Measurements from ENCODE around the gene EPHB2. TPM values are rescaled to one million over a fixed set of nuclear protein-coding genes. Genes with fewer than 3 reads are reported as not detected.
A peak's percentile ranks its signal among the peaks of the same experiment; 100 is the strongest.

The EPHB2 gene
- total RNA-seq, 1 donor from 2014 or later: 22.6 TPM

DNA sequence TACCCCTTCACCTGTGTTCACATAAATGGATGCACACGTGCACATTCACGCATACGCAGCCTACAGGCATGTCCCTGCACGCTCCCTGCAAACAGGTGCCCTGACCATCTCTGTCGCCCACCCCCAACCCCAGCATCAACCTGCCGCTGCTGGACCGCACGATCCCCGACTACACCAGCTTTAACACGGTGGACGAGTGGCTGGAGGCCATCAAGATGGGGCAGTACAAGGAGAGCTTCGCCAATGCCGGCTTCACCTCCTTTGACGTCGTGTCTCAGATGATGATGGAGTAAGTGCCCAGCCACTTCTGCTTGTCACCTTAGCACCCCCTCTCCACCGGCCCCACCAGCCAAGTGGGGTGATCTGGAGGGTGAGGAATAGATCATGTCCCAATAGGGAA is 201.7 kb downstream of the EPHB2 start:
- intact Hi-C loops (cut with DNase I): no loop called here
- no peak for DNase-seq (ENCODE audit: low spot score)
- no peak for ATAC-seq

- DNase-seq (ENCODE audit: low spot score) (no peak), ATAC-seq (no peak)
- intact Hi-C loops (cut with DNase I): no loop called here
Measured at GRCh38 chr1:22913421-22914141, 202.9 kb downstream of the EPHB2 start.

DNA sequence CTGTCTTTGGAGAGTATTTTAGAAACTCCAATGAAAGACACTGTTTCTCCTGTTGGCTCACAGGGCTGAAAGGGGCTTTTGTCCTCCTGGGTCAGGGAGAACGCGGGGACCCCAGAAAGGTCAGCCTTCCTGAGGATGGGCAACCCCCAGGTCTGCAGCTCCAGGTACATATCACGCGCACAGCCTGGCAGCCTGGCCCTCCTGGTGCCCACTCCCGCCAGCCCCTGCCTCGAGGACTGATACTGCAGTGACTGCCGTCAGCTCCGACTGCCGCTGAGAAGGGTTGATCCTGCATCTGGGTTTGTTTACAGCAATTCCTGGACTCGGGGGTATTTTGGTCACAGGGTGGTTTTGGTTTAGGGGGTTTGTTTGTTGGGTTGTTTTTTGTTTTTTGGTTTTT is 203.5 kb downstream of the EPHB2 start:
- no peak for ATAC-seq
- intact Hi-C loops (cut with DNase I): no loop called here
- no peak for DNase-seq (ENCODE audit: low spot score)

GRCh38 chr1:22914633-22915217 is 204.1 kb downstream of the EPHB2 start:
- intact Hi-C loops (cut with DNase I): no loop called here
- no peak for DNase-seq (ENCODE audit: low spot score)
- no peak for ATAC-seq

DNA sequence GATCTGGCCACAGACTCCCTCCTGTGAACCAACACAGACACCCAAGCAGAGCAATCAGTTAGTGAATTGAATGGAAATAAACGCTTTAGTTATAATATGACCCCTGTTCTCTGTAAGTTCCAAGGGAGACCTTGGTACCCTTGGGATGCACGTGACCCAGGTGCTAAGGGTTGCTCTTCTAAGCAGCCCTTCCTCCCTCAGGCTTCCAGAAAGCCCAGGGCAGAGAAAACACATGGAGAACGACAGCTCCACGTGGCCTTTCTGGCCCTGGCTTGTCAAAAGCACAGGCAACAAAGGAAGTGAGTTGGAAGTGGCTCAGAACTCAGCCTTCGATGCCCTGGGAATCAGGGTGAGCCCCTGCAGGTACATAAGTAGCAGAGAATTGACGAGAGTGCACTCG is 204.6 kb downstream of the EPHB2 start:
- DNase-seq (ENCODE audit: low spot score) (no peak), ATAC-seq (no peak)
- intact Hi-C loops (cut with DNase I): no loop called here

GRCh38 chr1:22915816-22916470 is 205.3 kb downstream of the EPHB2 start:
- no peak for DNase-seq (ENCODE audit: low spot score)
- intact Hi-C loops (cut with DNase I): no loop called here
- no peak for ATAC-seq

- ATAC-seq (no peak), DNase-seq (ENCODE audit: low spot score) (no peak)
- intact Hi-C loops (cut with DNase I): no loop called here
Measured at GRCh38 chr1:22916471-22916820, 205.8 kb downstream of the EPHB2 start.

DNA sequence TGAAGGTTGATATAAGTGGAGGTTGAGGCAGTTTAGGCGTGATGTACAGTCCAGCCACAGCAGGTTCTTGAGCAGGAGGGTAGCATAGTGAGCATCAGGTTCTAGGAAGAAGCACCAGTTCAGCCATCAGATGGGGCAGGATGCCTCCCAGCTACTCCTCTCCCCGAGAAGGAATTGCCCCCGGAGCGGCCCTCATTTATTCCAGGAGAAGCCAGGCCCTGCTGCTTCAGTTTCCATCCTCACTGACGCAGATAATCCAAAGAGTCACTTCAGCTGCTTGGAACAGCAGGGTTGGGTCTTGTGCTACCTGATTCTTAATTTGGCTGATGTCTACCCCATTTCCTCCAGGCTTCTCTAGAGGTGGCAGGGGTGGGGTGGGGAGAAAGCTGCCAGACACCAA is 207.3 kb downstream of the EPHB2 start:
- ATAC-seq (no peak), DNase-seq (ENCODE audit: low spot score) (no peak)
- intact Hi-C loops (cut with DNase I): no loop called here

- intact Hi-C loops (cut with DNase I): no loop called here
- no peak for ATAC-seq
- no peak for DNase-seq (ENCODE audit: low spot score)
Measured at GRCh38 chr1:22918644-22919043, 208.0 kb downstream of the EPHB2 start.

DNA sequence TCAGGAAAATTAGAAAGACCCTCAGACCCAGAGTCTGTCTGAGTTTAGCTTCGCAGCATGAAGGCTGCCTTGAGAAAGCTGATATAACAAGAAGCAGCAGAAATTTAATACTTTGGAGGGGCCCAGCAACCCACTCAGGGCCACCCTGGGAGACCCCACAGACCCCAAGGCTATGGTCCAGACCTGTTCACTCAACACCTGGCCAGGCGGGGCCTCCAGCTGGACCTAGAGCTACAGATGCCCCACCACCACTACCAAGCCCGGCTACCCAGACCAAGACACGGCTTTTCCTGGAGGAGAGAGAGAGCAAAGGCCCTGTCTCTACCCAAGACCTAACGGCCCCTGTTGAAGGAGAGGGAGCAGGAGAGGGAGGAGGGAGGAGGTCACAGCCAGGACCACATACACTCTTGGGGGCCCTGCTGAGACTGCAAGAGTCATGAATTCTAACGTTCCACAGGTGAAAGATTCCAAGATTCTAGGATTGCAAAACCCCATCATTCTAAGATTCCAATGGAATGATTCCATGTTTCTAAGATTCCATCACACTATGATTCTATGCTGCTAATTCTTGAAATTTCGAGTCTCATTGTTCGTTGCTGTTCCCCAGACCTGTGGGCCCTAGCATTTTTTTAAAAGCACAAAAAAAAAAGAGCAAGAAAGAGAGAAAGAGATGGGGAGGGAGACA is 208.8 kb downstream of the EPHB2 start:
- intact Hi-C loops (cut with DNase I): no loop called here
- no peak for ATAC-seq
- no peak for DNase-seq (ENCODE audit: low spot score)

- intact Hi-C loops (cut with DNase I): no loop called here
- DNase-seq (ENCODE audit: low spot score) (no peak), ATAC-seq (no peak)
Measured at GRCh38 chr1:22920026-22920733, 209.5 kb downstream of the EPHB2 start.

GRCh38 chr1:22920734-22921451 is 210.3 kb downstream of the EPHB2 start:
- intact Hi-C loops (cut with DNase I): no loop called here
- ATAC-seq: no peak
- DNase-seq (ENCODE audit: low spot score): no peak

- DNase-seq (ENCODE audit: low spot score) (no peak), ATAC-seq (peak; percentile 23)
- intact Hi-C loops (cut with DNase I): no loop called here
Measured at GRCh38 chr1:22921452-22922126, 210.9 kb downstream of the EPHB2 start.

GRCh38 chr1:22922640-22923039 is 212.0 kb downstream of the EPHB2 start:
- intact Hi-C loops (cut with DNase I): no loop called here
- DNase-seq (ENCODE audit: low spot score) (no peak), ATAC-seq (no peak)

DNA sequence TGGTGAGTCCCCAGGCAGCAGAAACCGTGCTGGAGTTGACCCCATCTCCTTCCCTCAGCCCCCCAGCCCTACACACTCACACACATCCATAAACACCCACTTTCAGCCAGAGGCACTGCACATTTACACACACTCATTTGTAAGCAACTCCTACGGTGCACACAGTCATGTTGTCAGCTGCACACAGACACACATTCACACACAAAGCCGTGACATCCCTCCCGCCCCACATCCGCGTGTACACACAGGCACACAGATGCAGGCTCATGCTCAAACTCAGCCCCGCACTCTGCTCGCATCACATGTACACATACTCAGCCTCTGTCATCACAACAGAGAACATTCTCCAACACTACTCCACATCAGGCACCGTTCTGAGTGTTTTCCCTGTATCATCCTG is 214.5 kb downstream of the EPHB2 start:
- DNase-seq (ENCODE audit: low spot score) (peak; percentile 23), ATAC-seq (no peak)
- intact Hi-C loops (cut with DNase I): no loop called here

DNA sequence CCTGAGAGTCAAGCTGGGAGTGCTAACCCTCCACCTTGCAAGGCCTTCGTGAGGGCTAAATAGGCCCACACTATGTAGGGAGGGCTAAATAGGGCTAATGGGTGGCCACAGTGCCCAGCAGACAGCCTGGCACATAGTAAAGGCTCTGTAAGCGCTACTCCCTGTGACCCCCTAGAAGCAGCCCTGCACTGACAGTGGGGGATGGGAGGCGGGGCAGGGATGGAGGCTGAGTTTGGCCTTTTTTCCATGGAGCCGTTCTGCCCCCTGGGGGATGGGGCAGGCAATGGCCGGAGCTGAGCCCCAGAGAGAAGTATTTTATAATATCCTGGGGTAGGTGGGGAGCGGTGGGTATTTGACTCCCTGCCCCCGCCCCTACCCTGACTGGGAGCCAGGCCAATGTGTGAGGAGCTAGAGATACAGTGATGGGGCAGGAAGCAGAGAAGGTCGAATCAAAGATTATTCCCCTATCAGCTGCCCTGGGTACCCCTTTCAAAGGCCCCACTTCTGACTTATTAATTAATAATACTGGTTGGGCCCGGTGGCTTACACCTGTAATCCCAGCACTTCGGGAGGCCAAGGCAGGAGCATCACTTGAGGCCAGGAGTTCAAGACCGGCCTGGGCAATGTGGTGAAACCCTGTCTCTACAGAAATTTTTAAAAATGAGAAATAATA is 219.7 kb downstream of the EPHB2 start:
- intact Hi-C loops (cut with DNase I): no loop called here
- DNase-seq (ENCODE audit: low spot score): peak; percentile 68

DNA sequence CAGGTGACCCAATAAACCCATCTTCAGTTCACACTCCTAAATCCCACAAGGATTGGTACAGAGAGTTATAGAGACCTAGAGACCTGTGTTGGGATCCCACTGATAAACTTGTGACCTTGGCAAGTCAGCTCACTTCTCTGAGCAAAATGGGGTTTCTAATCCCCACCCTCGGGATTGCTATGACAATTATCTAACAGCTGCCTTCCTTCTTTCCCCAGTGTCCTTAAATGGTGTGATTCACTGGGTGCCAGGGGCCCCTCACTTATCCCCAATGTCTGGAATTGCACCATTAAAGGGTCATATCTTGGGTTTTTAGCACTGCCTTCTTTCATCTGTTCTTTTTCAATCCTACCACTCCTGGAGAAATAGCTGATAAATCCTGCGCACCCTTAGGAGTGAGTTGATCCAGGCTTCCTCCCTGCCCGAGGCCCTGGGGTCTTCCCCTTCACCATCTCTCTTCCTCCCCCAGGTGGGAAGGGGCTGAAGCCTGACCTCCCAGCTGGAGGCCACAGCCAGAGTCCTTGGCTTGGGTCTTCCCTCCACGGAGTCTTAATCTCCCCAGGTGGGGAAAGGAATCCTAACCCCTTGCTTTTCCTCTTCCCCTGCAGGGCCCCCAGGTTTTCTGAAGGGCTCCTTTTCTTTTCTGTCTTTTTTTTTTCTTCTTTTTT is 222.3 kb downstream of the EPHB2 start:
- ATAC-seq (no peak), DNase-seq (ENCODE audit: low spot score) (peak; percentile 8)
- intact Hi-C loops (cut with DNase I): no loop called here

More for the DNA sequence above, 219.7 kb downstream of the EPHB2 start:
- ATAC-seq: peak; percentile 86

All from sciatic nerve (tissue), 2 donors.